Measurements from ENCODE around the gene TAF9.

- TF ChIP-seq CTCF (IDR thresholded peaks at IDR 0.05) (no peak), POLR2A (IDR thresholded peaks at IDR 0.05) (no peak)
These were observed 26.2 kb downstream of the TAF9 start for GRCh38 chr5:69343083-69343482.
